ENCODE data around the gene GSG1.
"Not testable (repeated sequence)": the region's sequence is repeated elsewhere in the genome, so short reads cannot be mapped to it uniquely, and the experiment has no call there.

The GSG1 gene

GRCh38 chr12:13049816-13050215, 53.7 kb downstream of the GSG1 start:
- no peak for DNase-seq

- DNase-seq = no peak
Measured at GRCh38 chr12:13046964-13047363, 56.5 kb downstream of the GSG1 start.

- no peak for DNase-seq
Measured at GRCh38 chr12:13045816-13046215, 57.7 kb downstream of the GSG1 start.

GRCh38 chr12:13044906-13045299, 58.6 kb downstream of the GSG1 start:
- no peak for DNase-seq

- peak; percentile 33 for DNase-seq
Measured at GRCh38 chr12:13044002-13044905, 59.2 kb downstream of the GSG1 start, which contains the start of gene FAM234B. Gene FAM234B (plus strand): TSS chr12:13044381. CDS start chr12:13044404, 23 bp downstream.

GRCh38 chr12:13042666-13043230, 60.7 kb downstream of the GSG1 start:
- DNase-seq = no peak

GRCh38 chr12:13041224-13041623, 62.2 kb downstream of the GSG1 start:
- DNase-seq = no peak

- DNase-seq = peak; percentile 25
Measured at GRCh38 chr12:13039328-13039956, 64.0 kb downstream of the GSG1 start.

GRCh38 chr12:13038491-13039161, 64.8 kb downstream of the GSG1 start:
- no peak for DNase-seq

- DNase-seq = no peak
Measured at GRCh38 chr12:13036881-13037280, 66.6 kb downstream of the GSG1 start.

- not testable (repeated sequence) for DNase-seq
Measured at GRCh38 chr12:13035335-13035734, 68.1 kb downstream of the GSG1 start.
